NCI-H1092 (cell line): ENCODE measurements around the gene BORCS8.
A peak's percentile ranks its signal among the peaks of the same experiment; 100 is the strongest.
"Not testable (repeated sequence)": the region's sequence is repeated elsewhere in the genome, so short reads cannot be mapped to it uniquely, and the experiment has no call there.

Source experiments
- DNase-seq: peaks from one replicate; lab custom pipeline; 2025; lab: John Stamatoyannopoulos, UW

Gene BORCS8

GRCh38 chr19:19179548-19180441, 12.2 kb downstream of the BORCS8 start:
- no peak for DNase-seq

DNA sequence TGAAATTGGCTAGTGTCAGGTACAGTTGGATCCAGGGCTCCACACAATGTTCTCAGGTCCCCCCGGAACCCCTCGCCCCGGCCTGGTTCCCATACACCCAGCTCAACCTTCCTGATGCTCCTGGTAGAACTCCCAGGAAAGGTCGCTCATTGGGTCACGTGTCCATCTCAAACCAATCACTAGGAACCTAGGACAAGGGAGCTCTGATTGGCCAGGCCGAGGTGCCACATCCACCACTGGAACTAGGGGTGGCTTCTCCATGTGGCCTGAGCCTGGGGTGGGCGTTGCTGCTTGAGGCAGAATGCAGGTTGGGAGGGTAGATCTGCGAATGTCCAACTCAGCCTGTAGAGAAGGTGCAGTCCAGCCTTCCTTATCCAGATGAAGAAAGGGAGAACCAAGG, 15.0 kb downstream of the BORCS8 start:
- DNase-seq = no peak

DNA sequence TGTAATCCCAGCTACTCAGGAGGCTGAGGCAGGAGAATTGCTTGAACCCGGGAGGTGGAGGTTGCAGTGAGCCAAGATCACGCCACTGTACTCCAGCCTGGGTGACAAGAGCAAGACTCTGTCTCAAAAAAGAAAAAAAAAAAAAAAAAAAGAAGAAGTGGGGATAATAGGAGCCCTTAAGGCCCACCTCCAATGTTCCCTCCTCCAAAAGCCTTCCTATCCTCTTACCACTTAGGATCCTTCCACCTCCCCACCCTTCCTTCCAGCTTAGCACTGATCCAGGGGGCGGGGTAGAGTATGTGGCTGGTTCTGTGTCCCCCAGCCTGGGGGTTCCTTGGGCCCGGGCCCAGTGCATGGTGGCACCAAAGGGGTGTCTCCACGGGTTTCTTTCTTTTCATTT, 18.7 kb downstream of the BORCS8 start:
- not testable (repeated sequence) for DNase-seq

- DNase-seq = no peak
Measured at GRCh38 chr19:19171821-19172532, 20.0 kb downstream of the BORCS8 start.

DNA sequence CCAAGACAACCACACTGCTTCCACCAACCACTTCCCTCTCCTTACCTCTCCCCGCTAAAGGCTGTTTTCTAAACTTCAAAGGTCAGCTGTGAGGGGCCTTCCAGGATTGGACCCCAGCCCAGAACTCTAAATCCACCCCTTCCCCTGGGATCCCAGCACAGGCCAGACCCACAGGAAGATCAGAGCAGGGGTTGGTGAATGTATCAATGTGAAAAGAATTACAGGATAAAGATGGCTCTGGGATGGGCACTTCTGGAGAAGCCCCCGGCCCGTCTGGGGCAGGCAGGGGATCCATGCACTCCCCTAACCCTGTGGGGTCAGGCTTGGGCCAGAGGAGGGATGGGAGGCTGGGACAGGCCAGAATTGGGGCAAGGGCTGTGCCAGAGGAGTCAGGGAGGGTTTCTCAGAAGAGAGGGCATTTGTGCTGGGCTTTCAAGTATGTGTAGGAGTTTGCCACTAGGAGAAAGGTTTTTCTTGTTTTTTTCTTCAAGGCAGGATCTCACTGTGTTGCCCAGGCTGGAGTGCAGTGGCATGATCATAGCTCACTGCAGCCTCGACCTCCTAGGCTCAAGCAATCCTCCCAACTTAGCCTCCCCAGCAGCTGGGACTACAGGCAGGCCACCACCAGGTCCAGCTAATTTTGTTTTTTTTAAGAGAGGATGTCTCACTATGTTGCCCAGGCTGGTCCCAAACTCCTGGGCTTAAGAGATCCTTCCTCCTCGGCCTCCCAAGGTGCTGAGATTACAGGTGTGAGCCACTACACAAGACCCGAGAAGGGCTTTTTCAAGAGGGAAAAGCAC, 20.9 kb downstream of the BORCS8 start:
- no peak for DNase-seq

GRCh38 chr19:19170053-19170872, 21.7 kb downstream of the BORCS8 start, which contains the start of gene MEF2B:
Gene MEF2B (minus strand): TSS chr19:19170263. CDS start chr19:19150735, 19,528 bp downstream.
- peak; percentile 42 for DNase-seq

DNA sequence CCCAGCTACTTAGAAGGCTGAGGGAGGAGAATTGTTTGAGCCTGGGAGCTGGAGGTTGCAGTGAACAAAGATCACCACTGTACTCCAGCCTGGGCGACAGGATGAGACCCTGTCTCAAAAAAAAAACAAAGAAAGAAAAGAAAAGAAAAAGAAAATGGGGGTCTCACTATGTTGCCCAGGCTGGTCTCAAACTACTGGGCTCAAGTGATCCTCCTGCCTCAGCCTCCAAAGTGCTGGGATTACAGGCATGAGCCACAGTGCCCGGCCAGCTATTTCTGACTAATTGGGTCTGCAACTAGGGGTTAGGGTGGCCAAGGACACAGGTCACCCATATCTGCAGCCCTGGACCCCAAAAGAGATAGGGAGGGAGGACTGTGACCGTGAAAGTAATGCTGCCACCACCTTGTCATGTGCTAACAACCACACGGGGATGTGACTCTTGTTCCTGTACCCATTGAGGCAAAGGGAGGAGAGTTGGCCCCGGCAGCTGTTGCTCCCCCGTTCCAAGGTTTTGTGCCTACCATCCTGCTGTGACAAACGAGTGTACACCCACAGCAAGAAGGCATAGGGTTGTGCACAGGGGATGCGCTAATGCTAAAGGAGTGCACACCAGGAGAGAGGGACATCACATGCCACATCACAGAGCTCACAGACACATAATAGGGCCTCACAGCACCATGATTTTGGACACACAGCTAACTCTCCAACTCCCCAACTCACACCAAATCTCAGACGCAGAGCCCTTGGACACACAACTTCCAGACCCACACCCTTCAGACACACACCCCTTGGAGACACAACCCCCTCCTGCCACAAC, 22.5 kb downstream of the BORCS8 start:
- no peak for DNase-seq

- no peak for DNase-seq
Measured at GRCh38 chr19:19167612-19168011, 24.3 kb downstream of the BORCS8 start.

GRCh38 chr19:19165396-19165795, 26.6 kb downstream of the BORCS8 start:
- DNase-seq = no peak

- DNase-seq = no peak
Measured at GRCh38 chr19:19162495-19162894, 29.5 kb downstream of the BORCS8 start.

GRCh38 chr19:19160461-19161035, 31.4 kb downstream of the BORCS8 start:
- no peak for DNase-seq

- DNase-seq = no peak
Measured at GRCh38 chr19:19159534-19159933, 32.4 kb downstream of the BORCS8 start.

DNA sequence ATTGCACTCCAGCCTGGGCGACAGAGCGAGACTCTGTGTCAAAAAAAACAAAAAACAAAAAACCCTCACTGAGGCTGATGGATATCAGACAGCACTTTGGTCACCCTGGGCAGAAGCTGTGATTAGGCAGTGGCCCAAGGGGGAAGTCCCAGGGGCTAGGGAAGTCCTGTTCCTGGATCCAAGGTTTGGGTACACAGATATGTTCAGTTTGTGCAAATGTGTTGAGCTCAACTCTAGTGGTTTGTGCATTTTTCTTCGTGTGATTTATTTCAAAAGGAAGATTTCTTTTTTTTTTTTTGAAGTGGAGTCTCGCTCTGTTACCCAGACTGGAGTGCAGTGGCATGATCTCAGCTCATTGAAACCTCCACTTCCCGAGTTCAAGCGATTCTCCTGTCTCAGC, 34.1 kb downstream of the BORCS8 start:
- DNase-seq = no peak

GRCh38 chr19:19155495-19156219, 36.3 kb downstream of the BORCS8 start:
- no peak for DNase-seq

- DNase-seq = no peak
Measured at GRCh38 chr19:19154768-19155494, 37.0 kb downstream of the BORCS8 start.

- no peak for DNase-seq
Measured at GRCh38 chr19:19152668-19153384, 39.1 kb downstream of the BORCS8 start.

DNA sequence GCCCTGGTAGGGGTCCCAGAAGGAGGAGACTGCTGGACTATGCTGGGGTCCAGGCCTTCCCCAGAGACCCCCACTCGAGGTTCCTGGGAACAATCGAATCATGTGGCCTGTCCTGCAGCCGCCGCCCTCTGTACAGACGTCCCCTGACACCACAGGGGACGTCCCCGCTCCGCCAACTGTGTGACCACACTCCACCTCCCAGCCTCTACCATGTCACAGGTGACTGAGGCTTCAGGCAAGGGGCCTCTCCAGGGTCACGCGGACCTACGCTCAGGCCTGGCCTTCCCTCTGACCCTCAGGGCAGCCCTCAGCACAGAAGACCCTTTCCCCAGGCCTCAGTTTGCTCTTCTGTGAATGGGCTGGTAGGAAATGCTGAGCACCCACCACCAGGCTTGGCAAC, 40.5 kb downstream of the BORCS8 start:
- DNase-seq = no peak

- no peak for DNase-seq
Measured at GRCh38 chr19:19149435-19149834, 42.5 kb downstream of the BORCS8 start.
